ENCODE data around the gene SPON1. TPM values are rescaled to one million over a fixed set of nuclear protein-coding genes. Genes with fewer than 3 reads are reported as not detected.

Gene SPON1
- total and polyA plus RNA-seq, 10 of the 15 experiments (the other 5 are each of a cell fraction or from before 2014, with no cell fraction given) = 0.13 to 1.1 (median 0.18) TPM; not detected in 5

- TF ChIP-seq SKIL (IDR thresholded peaks at IDR 0.05; ENCODE audit: low read depth, poor library complexity, severe bottlenecking) (no peak), MEF2A (IDR thresholded peaks at IDR 0.05; ENCODE audit: insufficient read depth, low read depth, low read length) (no peak)
These were observed 38.5 kb upstream of the SPON1 start (continued) for GRCh38 chr11:13923716-13924650.

- Histone ChIP-seq H3K9me3 (replicated peaks; ENCODE audit: control insufficient read depth, insufficient read depth, low read length) (no peaks in the 10 kb centered on the region), H3K4me2 (ENCODE audit: control insufficient read depth, insufficient read depth) (no peak overlapping the region), H3K4me3 (no peak overlapping the region), H3K79me2 (ENCODE audit: control insufficient read depth, insufficient read depth, low read length) (no peaks in the 10 kb centered on the region), H3K27ac (ENCODE audit: control insufficient read depth, insufficient read depth) (no peak overlapping the region), H3K4me1 (ENCODE audit: control insufficient read depth, insufficient read depth, low read length) (no peaks in the 10 kb centered on the region), H3K36me3 (ENCODE audit: control insufficient read depth in 2 of 2, insufficient read depth in 2 of 2, low read length in 1 of 2) (no peaks in the 10 kb centered on the region), H3K27me3 (replicated peaks in 1 of 2; ENCODE audit: control insufficient read depth in 2 of 2, insufficient read depth in 2 of 2, low read length in 1 of 2) (no peaks in the 10 kb centered on the region), H2AFZ (ENCODE audit: control insufficient read depth, low read depth, low read length) (no peak overlapping the region), H4K20me1 (ENCODE audit: control insufficient read depth, insufficient read depth) (no peaks in the 10 kb centered on the region), H3K9ac (ENCODE audit: control insufficient read depth, insufficient read depth, low read length) (no peak overlapping the region)
- DNase-seq (ENCODE audit: low read depth, low spot score) (no peak), FAIRE-seq (no peak), ATAC-seq (no peak)
- POLR2A ChIA-PET = no interaction called here
- in situ Hi-C loops (cut with MboI) = no loop called here
- SMC1A ChIA-PET (ENCODE audit: uncharacterized antibody, unreplicated experiment) = no interaction called here
- WGBS (ENCODE audit: insufficient coverage, insufficient replicate concordance, low lambda C conversion rate, missing lambda C conversion rate) = 35% methylated on average over 2 of the region's 2 CpGs
- RAD21 ChIA-PET (ENCODE audit: unreplicated experiment) = interaction anchor here (0.6 kb wide), 1 partner anchor 531 kb away, joined by 3 read pairs; no protein-coding TSS in a partner anchor
- CTCF ChIA-PET = no interaction called here
- intact Hi-C loops (cut with micrococcal nuclease; ENCODE audit: unreplicated experiment) = no loop called here
- BruUV-seq (replicated peaks) = no TSS peak
- TF ChIP-seq KDM1A (IDR thresholded peaks at IDR 0.05; ENCODE audit: borderline replicate concordance) (no peak), BMI1 (IDR thresholded peaks at IDR 0.05; ENCODE audit: borderline replicate concordance) (no peak), ZNF217 (IDR thresholded peaks at IDR 0.05) (no peak), E2F4 (IDR thresholded peaks at IDR 0.05; ENCODE audit: low read depth, low read length) (no peak), ZNF274 (IDR thresholded peaks at IDR 0.05; ENCODE audit: insufficient read depth, insufficient read length) (no peak), PAX8 (IDR thresholded peaks at IDR 0.05) (no peak), BCL11A (IDR thresholded peaks at IDR 0.05; ENCODE audit: low read depth, low read length) (no peak), ZNF592 (IDR thresholded peaks at IDR 0.05) (no peak), ZNF384 (IDR thresholded peaks at IDR 0.05; ENCODE audit: borderline replicate concordance, low read depth, low read length) (no peak), MEF2B (IDR thresholded peaks at IDR 0.05; ENCODE audit: partially characterized antibody, poor library complexity, severe bottlenecking) (no peak), ATF7 (IDR thresholded peaks at IDR 0.05; ENCODE audit: low read depth) (no peak)
These were observed 37.7 kb upstream of the SPON1 start for GRCh38 chr11:13924801-13925327.
